WTC11 (cell line): ENCODE results near the gene VPS8. TPM values are rescaled to one million over a fixed set of nuclear protein-coding genes. Genes with fewer than 3 reads are reported as not detected.

Experiments
- ATAC-seq: fragments of 200-7000 bp; cut with Tn5 transposase; 2 replicates; pipeline ENCODE4 v1.10.0; 2021; ENCODE audit warnings: mild to moderate bottlenecking, moderate library complexity
- CTCF ChIA-PET: fragments of 300-600 bp; sonication (Branson Sonifier 250); formaldehyde crosslinking; loops from one replicate; lab custom pipeline; 2021; ENCODE audit warnings: antibody characterized with exemption; lab: Charles Lee
- POLR2A ChIA-PET: fragments of 350-600 bp; sonication (Branson Sonifier 250); formaldehyde crosslinking; loops from one replicate; lab custom pipeline; 2021; ENCODE audit warnings: antibody characterized with exemption; lab: Charles Lee
- DNase-seq: peaks from one replicate; pipeline ENCODE4 v3.0.0; 2021; ENCODE audit warnings: low spot score
- H3K27ac Mint-ChIP-seq: 2 replicates; pipeline ENCODE4 v1.8.0; 2021; ENCODE audit warnings: mixed read lengths
- H3K27me3 Mint-ChIP-seq: 2 replicates; pipeline ENCODE4 v1.8.0; 2021; ENCODE audit warnings: low read depth, mild to moderate bottlenecking, moderate library complexity, mixed read lengths
- H3K36me3 Mint-ChIP-seq: 2 replicates; pipeline ENCODE4 v1.8.0; 2021; ENCODE audit warnings: mixed read lengths
- H3K4me1 Mint-ChIP-seq: 2 replicates; pipeline ENCODE4 v1.8.0; 2022; ENCODE audit warnings: mixed read lengths
- H3K4me3 Mint-ChIP-seq: 2 replicates; pipeline ENCODE4 v1.8.0; 2021; ENCODE audit warnings: mild to moderate bottlenecking, moderate library complexity, mixed read lengths
- H3K9me3 Mint-ChIP-seq: 2 replicates; pipeline ENCODE4 v1.8.0; 2021; ENCODE audit warnings: mixed read lengths
- ATF3 ChIP-seq: sonication (generic); formaldehyde crosslinking; conservative IDR thresholded peaks from 2 replicates; pipeline ENCODE4 v1.8.1; 2022; ENCODE audit warnings: mild to moderate bottlenecking, missing genetic modification reagents
- CREB1 ChIP-seq: sonication (generic); formaldehyde crosslinking; IDR thresholded peaks from 2 replicates; pipeline ENCODE4 v1.8.0; 2023; ENCODE audit warnings: mild to moderate bottlenecking, missing genetic modification reagents
- ELF4 ChIP-seq: sonication (generic); formaldehyde crosslinking; IDR thresholded peaks from 2 replicates; pipeline ENCODE4 v1.8.1; 2022; ENCODE audit warnings: low read depth, mild to moderate bottlenecking, moderate library complexity, missing genetic modification reagents
- ERG ChIP-seq: fragments of 250-450 bp; sonication (Bioruptor Pico); IDR thresholded peaks from 2 replicates; pipeline ENCODE4 v1.8.0; 2021; ENCODE audit warnings: mild to moderate bottlenecking
- HMGXB4 ChIP-seq: sonication (generic); formaldehyde crosslinking; IDR thresholded peaks from 2 replicates; pipeline ENCODE4 v1.8.1; 2023; ENCODE audit warnings: mild to moderate bottlenecking, moderate library complexity, missing genetic modification reagents
- KAT7 ChIP-seq: sonication (generic); formaldehyde crosslinking; IDR thresholded peaks from 2 replicates; pipeline ENCODE4 v1.8.1; 2023; ENCODE audit warnings: missing genetic modification reagents, mild to moderate bottlenecking, borderline replicate concordance
- NFATC4 ChIP-seq: fragments of 250-450 bp; sonication (Bioruptor Pico); IDR thresholded peaks from 2 replicates; pipeline ENCODE4 v1.9.0; 2021; ENCODE audit warnings: mild to moderate bottlenecking
- NR1H2 ChIP-seq: sonication (generic); formaldehyde crosslinking; IDR thresholded peaks from 2 replicates; pipeline ENCODE4 v1.9.0; 2021; ENCODE audit warnings: mild to moderate bottlenecking, moderate library complexity, missing genetic modification reagents
- NR3C1 ChIP-seq: sonication (generic); formaldehyde crosslinking; conservative IDR thresholded peaks from 2 replicates; pipeline ENCODE4 v1.8.1; 2023; ENCODE audit warnings: low read depth, mild to moderate bottlenecking, missing genetic modification reagents
- RELA ChIP-seq: sonication (generic); formaldehyde crosslinking; IDR thresholded peaks from 2 replicates; pipeline ENCODE4 v1.8.1; 2022; ENCODE audit warnings: missing genetic modification reagents, mild to moderate bottlenecking, borderline replicate concordance
- SOX15 ChIP-seq: fragments of 250-450 bp; sonication (Bioruptor Pico); IDR thresholded peaks from 2 replicates; pipeline ENCODE4 v1.9.0; 2021; ENCODE audit warnings: mild to moderate bottlenecking
- SP1 ChIP-seq: sonication (generic); formaldehyde crosslinking; conservative IDR thresholded peaks from 2 replicates; pipeline ENCODE4 v1.8.1; 2022; ENCODE audit warnings: missing genetic modification reagents
- TCF7 ChIP-seq: sonication (generic); formaldehyde crosslinking; IDR thresholded peaks from 2 replicates; pipeline ENCODE4 v1.8.0; 2022; ENCODE audit warnings: mild to moderate bottlenecking, low read depth, missing genetic modification reagents, moderate library complexity
- TP53 ChIP-seq: sonication (generic); formaldehyde crosslinking; IDR thresholded peaks from 2 replicates; pipeline ENCODE4 v1.8.1; 2023; ENCODE audit warnings: mild to moderate bottlenecking, missing genetic modification reagents
- USF1 ChIP-seq: sonication (generic); formaldehyde crosslinking; IDR thresholded peaks from 2 replicates; pipeline ENCODE4 v1.8.0; 2022; ENCODE audit warnings: mild to moderate bottlenecking, missing genetic modification reagents
- ZNF232 ChIP-seq: sonication (generic); formaldehyde crosslinking; IDR thresholded peaks from 2 replicates; pipeline ENCODE4 v1.8.0; 2022; ENCODE audit warnings: mild to moderate bottlenecking, missing genetic modification reagents
- total RNA-seq: library from RNA; stranded (reverse); gene quantifications from 3 replicates; pipeline ENCODE4 v1.2.3, GENCODE V29; 2021
- TF ChIP-seq, protein P1 (sequence below): sonication (generic); formaldehyde crosslinking; IDR thresholded peaks from 2 replicates; pipeline ENCODE4 v1.8.1; 2023; ENCODE audit warnings: mild to moderate bottlenecking, missing genetic modification reagents, moderate library complexity
- TF ChIP-seq, protein P2 (sequence below): sonication (generic); formaldehyde crosslinking; IDR thresholded peaks from 2 replicates; pipeline ENCODE4 v1.8.1; 2023; ENCODE audit warnings: mild to moderate bottlenecking, missing genetic modification reagents
- TF ChIP-seq, protein P3 (sequence below): fragments of 250-450 bp; sonication (Bioruptor Pico); IDR thresholded peaks from 2 replicates; pipeline ENCODE4 v1.9.0; 2021; ENCODE audit warnings: mild to moderate bottlenecking
- TF ChIP-seq, protein P4 (sequence below): sonication (generic); formaldehyde crosslinking; IDR thresholded peaks from 2 replicates; pipeline ENCODE4 v1.8.0; 2023; ENCODE audit warnings: mild to moderate bottlenecking, missing genetic modification reagents

The VPS8 gene
- total RNA-seq, 1 experiment from 2014 or later, result 44.9 TPM

DNA sequence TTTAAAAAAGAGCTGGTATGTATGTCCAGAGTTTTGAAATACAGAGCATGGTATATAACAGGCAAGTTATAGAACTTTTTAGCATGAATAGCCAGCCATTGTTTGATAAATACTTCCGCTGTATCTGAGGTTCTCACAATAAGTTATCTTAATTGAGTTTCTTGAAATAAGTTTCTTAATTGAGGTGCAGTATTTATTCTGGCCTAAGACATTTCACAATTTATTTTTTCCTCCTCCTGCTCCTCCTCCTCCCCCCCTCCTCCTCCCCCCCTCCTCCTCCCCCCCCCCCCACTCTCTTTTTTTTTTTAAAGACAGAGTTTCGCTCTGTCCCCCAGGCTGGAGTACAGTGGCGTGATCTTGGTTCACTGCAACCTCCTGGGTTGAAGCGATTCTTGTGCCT lies 83.4 kb downstream of the VPS8 start:
- DNase-seq, result no peak
- Mint-ChIP-seq H3K4me3 (no peak overlapping the region), H3K9me3 (no peaks in the 10 kb centered on the region), H3K27me3 (no peaks in the 10 kb centered on the region), H3K36me3 (peaks cover 5% of the 10 kb centered on the region; the same call in 1 of the 2 replicates), H3K4me1 (peaks cover 15% of the 10 kb centered on the region), H3K27ac (no peak overlapping the region)
- POLR2A ChIA-PET, result no interaction called here
- TF ChIP-seq ZNF232 (CRISPR knock-in tag) (no peak), RELA (CRISPR knock-in tag) (no peak), TP53 (CRISPR knock-in tag) (no peak), ERG (no peak), KAT7 (CRISPR knock-in tag) (no peak), ELF4 (CRISPR knock-in tag) (no peak), HMGXB4 (CRISPR knock-in tag) (no peak)
- CTCF ChIA-PET, result no interaction called here
- ATAC-seq, result no peak

GRCh38 chr3:184896336-184896735 lies 84.4 kb downstream of the VPS8 start:
- POLR2A ChIA-PET, result no interaction called here
- peaks cover 23% of the 10 kb centered on the region for H3K4me1 Mint-ChIP-seq
- H3K27ac Mint-ChIP-seq, result no peak overlapping the region
- ATAC-seq (no peak), DNase-seq (no peak)
- CTCF ChIA-PET, result no interaction called here
- TF ChIP-seq NR1H2 (no peak), ATF3 (no peak), NFATC4 (no peak), TCF7 (no peak), NR3C1 (no peak), USF1 (CRISPR knock-in tag) (no peak), SP1 (CRISPR knock-in tag) (no peak), SOX15 (CRISPR knock-in tag) (no peak), CREB1 (CRISPR knock-in tag) (no peak)
- TF ChIP-seq, protein P1, sequence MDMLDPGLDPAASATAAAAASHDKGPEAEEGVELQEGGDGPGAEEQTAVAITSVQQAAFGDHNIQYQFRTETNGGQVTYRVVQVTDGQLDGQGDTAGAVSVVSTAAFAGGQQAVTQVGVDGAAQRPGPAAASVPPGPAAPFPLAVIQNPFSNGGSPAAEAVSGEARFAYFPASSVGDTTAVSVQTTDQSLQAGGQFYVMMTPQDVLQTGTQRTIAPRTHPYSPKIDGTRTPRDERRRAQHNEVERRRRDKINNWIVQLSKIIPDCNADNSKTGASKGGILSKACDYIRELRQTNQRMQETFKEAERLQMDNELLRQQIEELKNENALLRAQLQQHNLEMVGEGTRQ (CRISPR knock-in tag), result no peak
- TF ChIP-seq, protein P2, sequence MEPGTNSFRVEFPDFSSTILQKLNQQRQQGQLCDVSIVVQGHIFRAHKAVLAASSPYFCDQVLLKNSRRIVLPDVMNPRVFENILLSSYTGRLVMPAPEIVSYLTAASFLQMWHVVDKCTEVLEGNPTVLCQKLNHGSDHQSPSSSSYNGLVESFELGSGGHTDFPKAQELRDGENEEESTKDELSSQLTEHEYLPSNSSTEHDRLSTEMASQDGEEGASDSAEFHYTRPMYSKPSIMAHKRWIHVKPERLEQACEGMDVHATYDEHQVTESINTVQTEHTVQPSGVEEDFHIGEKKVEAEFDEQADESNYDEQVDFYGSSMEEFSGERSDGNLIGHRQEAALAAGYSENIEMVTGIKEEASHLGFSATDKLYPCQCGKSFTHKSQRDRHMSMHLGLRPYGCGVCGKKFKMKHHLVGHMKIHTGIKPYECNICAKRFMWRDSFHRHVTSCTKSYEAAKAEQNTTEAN (CRISPR knock-in tag), result no peak
- TF ChIP-seq, protein P3, sequence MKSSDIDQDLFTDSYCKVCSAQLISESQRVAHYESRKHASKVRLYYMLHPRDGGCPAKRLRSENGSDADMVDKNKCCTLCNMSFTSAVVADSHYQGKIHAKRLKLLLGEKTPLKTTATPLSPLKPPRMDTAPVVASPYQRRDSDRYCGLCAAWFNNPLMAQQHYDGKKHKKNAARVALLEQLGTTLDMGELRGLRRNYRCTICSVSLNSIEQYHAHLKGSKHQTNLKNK (CRISPR knock-in tag), result no peak
- TF ChIP-seq, protein P4, sequence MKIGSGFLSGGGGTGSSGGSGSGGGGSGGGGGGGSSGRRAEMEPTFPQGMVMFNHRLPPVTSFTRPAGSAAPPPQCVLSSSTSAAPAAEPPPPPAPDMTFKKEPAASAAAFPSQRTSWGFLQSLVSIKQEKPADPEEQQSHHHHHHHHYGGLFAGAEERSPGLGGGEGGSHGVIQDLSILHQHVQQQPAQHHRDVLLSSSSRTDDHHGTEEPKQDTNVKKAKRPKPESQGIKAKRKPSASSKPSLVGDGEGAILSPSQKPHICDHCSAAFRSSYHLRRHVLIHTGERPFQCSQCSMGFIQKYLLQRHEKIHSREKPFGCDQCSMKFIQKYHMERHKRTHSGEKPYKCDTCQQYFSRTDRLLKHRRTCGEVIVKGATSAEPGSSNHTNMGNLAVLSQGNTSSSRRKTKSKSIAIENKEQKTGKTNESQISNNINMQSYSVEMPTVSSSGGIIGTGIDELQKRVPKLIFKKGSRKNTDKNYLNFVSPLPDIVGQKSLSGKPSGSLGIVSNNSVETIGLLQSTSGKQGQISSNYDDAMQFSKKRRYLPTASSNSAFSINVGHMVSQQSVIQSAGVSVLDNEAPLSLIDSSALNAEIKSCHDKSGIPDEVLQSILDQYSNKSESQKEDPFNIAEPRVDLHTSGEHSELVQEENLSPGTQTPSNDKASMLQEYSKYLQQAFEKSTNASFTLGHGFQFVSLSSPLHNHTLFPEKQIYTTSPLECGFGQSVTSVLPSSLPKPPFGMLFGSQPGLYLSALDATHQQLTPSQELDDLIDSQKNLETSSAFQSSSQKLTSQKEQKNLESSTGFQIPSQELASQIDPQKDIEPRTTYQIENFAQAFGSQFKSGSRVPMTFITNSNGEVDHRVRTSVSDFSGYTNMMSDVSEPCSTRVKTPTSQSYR (CRISPR knock-in tag), result no peak
- no peaks in the 10 kb centered on the region for H3K27me3 Mint-ChIP-seq
- peaks cover 5% of the 10 kb centered on the region; the same call in 1 of the 2 replicates for H3K36me3 Mint-ChIP-seq
- no peaks in the 10 kb centered on the region for H3K9me3 Mint-ChIP-seq
- H3K4me3 Mint-ChIP-seq, result no peak overlapping the region
